ENCODE measurements around the gene UBAC1. TPM values are rescaled to one million over a fixed set of nuclear protein-coding genes. Genes with fewer than 3 reads are reported as not detected.

UBAC1 gene
- total and polyA plus RNA-seq, 4 donors: 37.8 to 49.5 (median 39.7) TPM

DNA sequence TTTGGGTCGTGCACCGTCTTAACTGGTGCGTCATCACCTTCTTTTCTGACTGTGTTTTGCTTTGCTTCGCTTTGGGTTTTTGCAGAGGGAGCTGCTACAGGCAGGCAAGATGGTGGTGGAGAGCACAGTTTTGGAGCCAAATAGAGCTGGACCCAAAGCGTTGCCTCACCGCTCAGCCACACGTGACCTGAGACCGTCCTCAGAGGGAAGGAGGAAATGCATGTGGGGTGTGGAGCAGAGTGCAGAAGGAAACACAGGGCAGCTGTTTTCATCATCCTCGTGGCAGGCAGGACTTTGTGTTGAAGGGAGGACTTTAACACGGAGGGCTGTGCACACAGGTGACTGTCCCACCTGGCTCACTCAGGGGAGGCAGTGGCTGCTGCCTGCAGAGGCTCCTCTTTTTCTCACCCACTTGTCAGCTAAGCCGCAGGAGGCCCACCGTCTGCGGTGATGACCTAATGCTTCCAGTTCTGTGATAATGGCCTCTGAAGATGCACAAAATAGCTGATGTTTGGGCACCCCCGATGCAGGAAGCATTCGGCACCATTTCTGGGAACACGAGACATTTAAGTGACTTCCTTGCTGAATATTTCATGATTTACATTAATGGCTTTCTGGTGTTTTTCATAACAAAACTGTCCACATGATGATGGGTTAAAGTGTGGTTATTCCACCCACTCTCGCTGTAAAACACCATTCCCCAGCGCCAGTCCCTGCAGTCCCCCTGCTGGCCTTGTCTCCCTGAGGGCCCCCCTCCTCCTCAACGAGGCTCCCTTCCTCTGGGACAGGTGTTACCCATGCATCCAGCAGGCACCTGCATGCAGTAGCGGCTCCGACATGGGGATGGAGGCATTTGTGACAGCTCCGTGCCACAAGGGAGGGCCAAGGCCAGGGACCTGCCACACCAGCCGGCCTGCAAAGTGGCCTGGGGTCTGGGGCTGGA lies 12.4 kb upstream of the UBAC1 start:
- Histone ChIP-seq H3K9me3 (ENCODE audit: control insufficient read depth in 4 of 4, insufficient read depth in 3 of 4, low read length in 3 of 4) (no peaks in the 10 kb centered on the region), H3K36me3 (ENCODE audit: control insufficient read depth in 4 of 4, insufficient read depth in 4 of 4, low read length in 4 of 4) (no peaks in the 10 kb centered on the region), H3K27ac (ENCODE audit: low read depth in 1 of 2, low read length in 1 of 2) (no peak overlapping the region), H3K4me3 (no peak overlapping the region), H3K4me1 (ENCODE audit: control insufficient read depth in 5 of 5, insufficient read depth in 5 of 5, low read length in 5 of 5) (peaks cover 0 to 15% (median 12%) of the 10 kb centered on the region in 5 donors), H3K9ac (ENCODE audit: insufficient read depth in 1 of 2, low read length in 2 of 2) (no peak overlapping the region), H3K27me3 (ENCODE audit: control insufficient read depth in 3 of 3, insufficient read depth in 3 of 3, low read length in 2 of 3) (peaks cover 0 to 10% (median 0%) of the 10 kb centered on the region in 3 donors)
- TF ChIP-seq, protein P1, sequence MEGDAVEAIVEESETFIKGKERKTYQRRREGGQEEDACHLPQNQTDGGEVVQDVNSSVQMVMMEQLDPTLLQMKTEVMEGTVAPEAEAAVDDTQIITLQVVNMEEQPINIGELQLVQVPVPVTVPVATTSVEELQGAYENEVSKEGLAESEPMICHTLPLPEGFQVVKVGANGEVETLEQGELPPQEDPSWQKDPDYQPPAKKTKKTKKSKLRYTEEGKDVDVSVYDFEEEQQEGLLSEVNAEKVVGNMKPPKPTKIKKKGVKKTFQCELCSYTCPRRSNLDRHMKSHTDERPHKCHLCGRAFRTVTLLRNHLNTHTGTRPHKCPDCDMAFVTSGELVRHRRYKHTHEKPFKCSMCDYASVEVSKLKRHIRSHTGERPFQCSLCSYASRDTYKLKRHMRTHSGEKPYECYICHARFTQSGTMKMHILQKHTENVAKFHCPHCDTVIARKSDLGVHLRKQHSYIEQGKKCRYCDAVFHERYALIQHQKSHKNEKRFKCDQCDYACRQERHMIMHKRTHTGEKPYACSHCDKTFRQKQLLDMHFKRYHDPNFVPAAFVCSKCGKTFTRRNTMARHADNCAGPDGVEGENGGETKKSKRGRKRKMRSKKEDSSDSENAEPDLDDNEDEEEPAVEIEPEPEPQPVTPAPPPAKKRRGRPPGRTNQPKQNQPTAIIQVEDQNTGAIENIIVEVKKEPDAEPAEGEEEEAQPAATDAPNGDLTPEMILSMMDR (IDR thresholded peaks at IDR 0.05; ENCODE audit: control extremely low read depth, extremely low read depth): no peak
- DNase-seq: peak in 1 of 3 donors; percentile 59
- no peak for ATAC-seq (ENCODE audit: insufficient read depth, low FRiP score)
- WGBS, 2 donors: 37 to 46% methylated on average over 23 of the region's 23 CpGs

DNA sequence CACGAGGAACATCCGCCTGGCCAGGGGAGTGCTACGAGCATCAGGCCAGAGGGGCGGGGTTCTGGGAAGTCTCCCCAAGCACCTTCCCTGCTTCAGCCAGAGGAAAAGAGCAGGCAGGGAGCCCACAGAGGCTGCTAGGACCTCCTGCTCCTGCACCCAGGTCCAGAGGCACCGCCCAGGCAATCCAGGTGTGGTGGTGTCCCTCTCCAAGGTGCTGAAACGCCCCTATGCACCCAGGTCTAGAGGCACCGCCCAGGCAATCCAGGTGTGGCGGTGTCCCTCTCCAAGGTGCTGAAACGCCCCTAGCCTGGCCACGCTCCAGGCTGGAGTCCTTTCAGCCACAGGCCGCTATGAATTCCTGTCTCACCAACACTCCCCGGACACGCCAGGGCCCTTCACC lies 10.7 kb upstream of the UBAC1 start:
- peaks cover 0 to 16% (median 9%) of the 10 kb centered on the region in 5 donors for H3K4me1 ChIP-seq (ENCODE audit: control insufficient read depth in 5 of 5, insufficient read depth in 5 of 5, low read length in 5 of 5)
- no peak overlapping the region for H3K27ac ChIP-seq (ENCODE audit: low read depth in 1 of 2, low read length in 1 of 2)
- H3K36me3 ChIP-seq (ENCODE audit: control insufficient read depth in 4 of 4, insufficient read depth in 4 of 4, low read length in 4 of 4): no peaks in the 10 kb centered on the region
- TF ChIP-seq, protein P1 (IDR thresholded peaks at IDR 0.05; ENCODE audit: control extremely low read depth, extremely low read depth): no peak
- H3K4me3 ChIP-seq: no peak overlapping the region
- peaks cover 0 to 10% (median 0%) of the 10 kb centered on the region in 3 donors for H3K27me3 ChIP-seq (ENCODE audit: control insufficient read depth in 3 of 3, insufficient read depth in 3 of 3, low read length in 2 of 3)
- DNase-seq (peak; percentile 54 to 80 (median 75)), ATAC-seq (ENCODE audit: insufficient read depth, low FRiP score) (no peak)
- no peaks in the 10 kb centered on the region for H3K9me3 ChIP-seq (ENCODE audit: control insufficient read depth in 4 of 4, insufficient read depth in 3 of 4, low read length in 3 of 4)
- H3K9ac ChIP-seq (ENCODE audit: insufficient read depth in 1 of 2, low read length in 2 of 2): no peak overlapping the region
- WGBS, 2 donors: 60 to 63% methylated on average over 13 of the region's 13 CpGs

DNA sequence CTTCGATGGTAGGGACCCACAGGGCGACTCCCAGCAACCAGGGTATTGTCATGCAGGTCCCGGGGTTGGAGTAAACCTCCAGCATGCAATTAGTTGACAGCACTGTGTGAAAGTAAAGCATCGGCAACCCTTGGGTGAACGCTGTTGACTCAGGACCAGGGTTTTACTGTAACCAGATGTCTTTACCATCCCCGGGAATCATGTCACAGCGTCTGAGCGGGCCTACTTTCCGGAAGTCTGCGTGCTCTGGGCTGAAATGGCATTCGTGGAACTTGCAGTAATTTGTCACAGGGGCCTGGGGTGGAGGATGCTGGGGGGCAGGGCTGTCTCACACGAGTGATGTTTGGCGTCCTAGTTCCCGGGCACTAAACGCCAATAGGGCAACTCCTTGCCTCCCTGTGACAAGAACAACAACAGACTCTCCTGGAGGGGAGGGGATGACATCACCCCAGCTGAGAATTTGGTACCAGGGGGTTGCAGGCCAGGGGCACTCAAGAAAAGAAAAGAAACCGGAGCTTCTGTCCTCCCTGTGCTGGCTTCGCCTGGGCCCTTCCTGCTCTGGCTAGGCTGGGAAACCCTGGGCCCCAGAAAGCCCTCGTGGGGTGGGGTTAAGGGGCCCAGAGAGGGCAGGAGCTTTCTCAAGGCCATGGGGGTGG lies 10.1 kb upstream of the UBAC1 start:
- no peaks in the 10 kb centered on the region for H3K9me3 ChIP-seq (ENCODE audit: control insufficient read depth in 4 of 4, insufficient read depth in 3 of 4, low read length in 3 of 4)
- H3K4me3 ChIP-seq: no peak overlapping the region
- no peak overlapping the region for H3K27ac ChIP-seq (ENCODE audit: low read depth in 1 of 2, low read length in 1 of 2)
- peaks cover 0 to 9% (median 0%) of the 10 kb centered on the region in 3 donors for H3K27me3 ChIP-seq (ENCODE audit: control insufficient read depth in 3 of 3, insufficient read depth in 3 of 3, low read length in 2 of 3)
- ATAC-seq (ENCODE audit: insufficient read depth, low FRiP score) (no peak), DNase-seq (no peak)
- WGBS, 2 donors: 70 to 77% methylated on average over 18 of the region's 18 CpGs
- peaks cover 0 to 15% (median 5%) of the 10 kb centered on the region in 5 donors for H3K4me1 ChIP-seq (ENCODE audit: control insufficient read depth in 5 of 5, insufficient read depth in 5 of 5, low read length in 5 of 5)
- TF ChIP-seq, protein P1 (IDR thresholded peaks at IDR 0.05; ENCODE audit: control extremely low read depth, extremely low read depth): no peak
- H3K36me3 ChIP-seq (ENCODE audit: control insufficient read depth in 4 of 4, insufficient read depth in 4 of 4, low read length in 4 of 4): no peaks in the 10 kb centered on the region
- H3K9ac ChIP-seq (ENCODE audit: insufficient read depth in 1 of 2, low read length in 2 of 2): no peak overlapping the region

Data from lung (tissue), 12 donors.